Natural killer cell (primary cell): Measurements from ENCODE around the gene PM20D2. TPM values are rescaled to one million over a fixed set of nuclear protein-coding genes. Genes with fewer than 3 reads are reported as not detected.

Experiments
- ATAC-seq, 3 donors: fragments of 150-1000 bp in 2 of 3; fragments of 200-7000 bp in 1 of 3; cut with Tn5 transposase; 1 replicate in 1 of 3; 2 replicates in 2 of 3; pipeline ENCODE4 v1.10.0; 2021; ENCODE audit warnings: mild to moderate bottlenecking in 2 of 3, moderate library complexity in 2 of 3
- DNase-seq, 2 donors: peaks; one replicate each; pipeline versions ENCODE4 v3.0.0 to v3.0.0-alpha.2; 2013 to 2021; ENCODE audit warnings: mixed read lengths in 1 of 2
- H3K27ac ChIP-seq: one replicate; pipeline ENCODE4 v1.5.1; 2013; ENCODE audit warnings: mild to moderate bottlenecking, low read length
- H3K27me3 ChIP-seq: one replicate; pipeline ENCODE4 v1.6.1; 2013; ENCODE audit warnings: low read length; ENCODE audit not compliant: control insufficient read depth, insufficient read depth
- H3K36me3 ChIP-seq: one replicate; pipeline ENCODE4 v1.6.1; 2013; ENCODE audit warnings: low read length; ENCODE audit not compliant: control insufficient read depth, insufficient read depth
- H3K4me1 ChIP-seq: one replicate; pipeline ENCODE4 v1.6.1; 2013; ENCODE audit warnings: low read length; ENCODE audit not compliant: control insufficient read depth, insufficient read depth
- H3K4me3 ChIP-seq: one replicate; pipeline ENCODE4 v1.5.1; 2013; ENCODE audit warnings: low read length
- H3K9me3 ChIP-seq: one replicate; pipeline ENCODE4 v1.6.1; 2013; ENCODE audit warnings: low read length; ENCODE audit not compliant: control insufficient read depth, insufficient read depth
- H3K27ac Mint-ChIP-seq, 2 donors: one replicate each; pipeline ENCODE4 v1.8.0; 2022; ENCODE audit warnings: mild to moderate bottlenecking in 2 of 2, mixed read lengths in 2 of 2, moderate library complexity in 1 of 2
- H3K27me3 Mint-ChIP-seq, 2 donors: one replicate each; pipeline ENCODE4 v1.8.0; 2022; ENCODE audit warnings: low read depth in 2 of 2, mixed read lengths in 2 of 2
- H3K36me3 Mint-ChIP-seq: one replicate; pipeline ENCODE4 v1.8.0; 2022; ENCODE audit warnings: mixed read lengths
- H3K4me1 Mint-ChIP-seq, 2 donors: one replicate each; pipeline ENCODE4 v1.8.0; 2022; ENCODE audit warnings: mixed read lengths in 2 of 2
- H3K4me3 Mint-ChIP-seq: one replicate; pipeline ENCODE4 v1.8.0; 2022; ENCODE audit warnings: mild to moderate bottlenecking, moderate library complexity, mixed read lengths
- H3K9me3 Mint-ChIP-seq, 2 donors: one replicate each; pipeline ENCODE4 v1.8.0; 2022; ENCODE audit warnings: mixed read lengths in 2 of 2
- CTCF ChIP-seq: fragments of 200-600 bp; IDR thresholded peaks from one replicate; pipeline ENCODE4 v1.8.0; 2022; ENCODE audit warnings: antibody characterized with exemption
- WGBS: methylation state at CpG from one replicate; pipeline ENCODE4 v1.1.7; 2013; ENCODE audit warnings: missing lambda C conversion rate; ENCODE audit not compliant: insufficient coverage; 5-methylcytosine and 5-hydroxymethylcytosine counted together
- intact Hi-C: fragments of 100-400 bp; cut with micrococcal nuclease; formaldehyde crosslinking; loops from one replicate; pipeline ENCODE4 v1.14.2; 2022
- total RNA-seq, 4 donors: library from RNA; stranded (reverse); fragments of 120-200 nt in 1 of 4; gene quantifications; one replicate each; pipeline versions ENCODE4 v1.2.3 to v1.2.4, GENCODE V29; 2013 to 2022

PM20D2 gene
- total RNA-seq, 3 donors from 2014 or later (not counting 1 experiment from before 2014, with no cell fraction given): 4.0 to 6.1 (median 4.9) TPM

- Histone ChIP-seq H3K9me3 (no peaks in the 10 kb centered on the region), H3K36me3 (no peaks in the 10 kb centered on the region), H3K4me3 (no peak overlapping the region), H3K27ac (no peak overlapping the region), H3K4me1 (no peaks in the 10 kb centered on the region), H3K27me3 (peaks cover under 1% of the 10 kb centered on the region)
- intact Hi-C loops: no loop called here
- peaks cover 2 to 5% of the 10 kb centered on the region in 2 donors for H3K27me3 Mint-ChIP-seq
- TF ChIP-seq CTCF: no peak
- H3K4me1 Mint-ChIP-seq: peaks cover 0 to 4% of the 10 kb centered on the region in 2 donors
- H3K27ac Mint-ChIP-seq: no peak overlapping the region
- no peaks in the 10 kb centered on the region for H3K36me3 Mint-ChIP-seq
- WGBS: 76% methylated on average over 5 of the region's 5 CpGs
- ATAC-seq (no peak), DNase-seq (no peak)
- no peak overlapping the region for H3K4me3 Mint-ChIP-seq
- no peaks in the 10 kb centered on the region for H3K9me3 Mint-ChIP-seq
Observed at GRCh38 chr6:89212472-89212871, 66.6 kb downstream of the PM20D2 start.

- intact Hi-C loops: no loop called here
- no peak for TF ChIP-seq CTCF
- Mint-ChIP-seq H3K4me1 (peaks cover 0 to 7% of the 10 kb centered on the region in 2 donors), H3K27ac (no peak overlapping the region), H3K4me3 (no peak overlapping the region), H3K27me3 (peaks cover 5 to 8% of the 10 kb centered on the region in 2 donors), H3K9me3 (no peaks in the 10 kb centered on the region), H3K36me3 (no peaks in the 10 kb centered on the region)
- no peak overlapping the region for H3K27ac ChIP-seq
- H3K4me1 ChIP-seq: no peaks in the 10 kb centered on the region
- DNase-seq (no peak), ATAC-seq (no peak)
- peaks cover 2% of the 10 kb centered on the region for H3K27me3 ChIP-seq
- no peaks in the 10 kb centered on the region for H3K9me3 ChIP-seq
- no peaks in the 10 kb centered on the region for H3K36me3 ChIP-seq
- no peak overlapping the region for H3K4me3 ChIP-seq
Observed at GRCh38 chr6:89214197-89214596, 68.3 kb downstream of the PM20D2 start.

Other genes starting within 250 kb of the PM20D2 start
- gene RNGTT, start 182.4 kb upstream of the PM20D2 start, total RNA-seq: 10 to 100 TPM; 23.1 to 27.2 (median 23.1) TPM
- 100 to 1,000 TPM; 695 to 970 (median 712) TPM for gene PNRC1, start 65.3 kb upstream of the PM20D2 start, total RNA-seq
- under 1 TPM; 0.07 to 0.45 (median 0.45) TPM for gene SRSF12, start 28.0 kb upstream of the PM20D2 start, total RNA-seq
- gene GABRR1, start 71.3 kb downstream of the PM20D2 start, total RNA-seq: under 1 TPM in 1 of 3 donors, not detected in 2; 0.07 TPM
- 1 to 10 TPM in 2 of 3 donors, under 1 TPM in 1; 0.57 to 2.2 (median 1.0) TPM for gene GABRR2, start 169.2 kb downstream of the PM20D2 start, total RNA-seq
- 10 to 100 TPM; 34.1 to 58.1 (median 45.9) TPM for gene UBE2J1, start 206.7 kb downstream of the PM20D2 start, total RNA-seq